Body of pancreas (tissue), 4 donors: ENCODE measurements around the gene TBX18. TPM values are rescaled to one million over a fixed set of nuclear protein-coding genes. Genes with fewer than 3 reads are reported as not detected.

Source experiments
- ATAC-seq: fragments of 150-250 bp; one replicate; pipeline ENCODE4 v1.9.1; 2016
- DNase-seq, 4 donors: peaks; one replicate each; pipeline ENCODE4 v3.0.0-alpha.2; 2019
- H3K27ac ChIP-seq, 4 donors: fragments of 200-600 bp; sonication (generic); 1 replicate in 3 of 4; 2 replicates in 1 of 4; pipeline versions ENCODE4 v1.5.1 to v1.6.1; 2016 to 2019; ENCODE audit warnings: mild to moderate bottlenecking in 1 of 4, mixed read lengths in 1 of 4, moderate library complexity in 1 of 4
- H3K27me3 ChIP-seq, 2 donors: fragments of 200-600 bp; sonication (generic); one replicate each; pipeline ENCODE4 v1.6.0; 2016; ENCODE audit warnings: mild to moderate bottlenecking in 1 of 2
- H3K36me3 ChIP-seq, 2 donors: fragments of 200-600 bp; sonication (generic); replicated peaks in 1 of 2; 2 replicates each; pipeline ENCODE4 v1.5.1; 2016; ENCODE audit warnings: low read depth in 2 of 2; ENCODE audit not compliant: insufficient read depth in 1 of 2
- H3K4me1 ChIP-seq: fragments of 200-600 bp; sonication (generic); one replicate; pipeline ENCODE4 v1.6.0; 2016
- H3K4me3 ChIP-seq, 2 donors: fragments of 200-600 bp; sonication (generic); 1 replicate in 1 of 2; 2 replicates in 1 of 2; pipeline ENCODE4 v1.5.1; 2016 to 2019
- H3K9me3 ChIP-seq, 3 donors: fragments of 200-600 bp; sonication (generic); 1 replicate in 2 of 3; 2 replicates in 1 of 3; pipeline ENCODE4 v1.5.1; 2016
- POLR2A ChIP-seq, 3 donors: fragments of 450-650 bp; IDR thresholded peaks; one replicate each; pipeline ENCODE4 v1.6.1; 2016; ENCODE audit warnings: antibody characterized with exemption in 3 of 3, mild to moderate bottlenecking in 2 of 3
- WGBS, 2 donors: methylation state at CpG; one replicate each; pipeline ENCODE4 v1.1.5; 2017; 5-methylcytosine and 5-hydroxymethylcytosine counted together
- intact Hi-C: fragments of 100-400 bp; cut with DNase I; formaldehyde crosslinking; loops from one replicate; pipeline ENCODE4 v1.15.1; 2023
- total RNA-seq, 2 donors: library from RNA; depleted of rRNA; stranded (reverse); fragments of >200 nt; gene quantifications; one replicate each; pipeline ENCODE4 v1.1.0, GENCODE V29; 2016
- TF ChIP-seq, protein P1 (sequence below), 7 experiments: fragments of 450-650 bp in 4 of 7; fragments of 200-600 bp in 3 of 7; sonication (generic) in 3 of 7; IDR thresholded peaks; one replicate each; pipeline ENCODE4 v1.5.1; 2016 to 2019; ENCODE audit warnings: antibody characterized with exemption in 7 of 7

The TBX18 gene
- total RNA-seq, 2 donors from 2014 or later, result 0.52 to 2.0 TPM

DNA sequence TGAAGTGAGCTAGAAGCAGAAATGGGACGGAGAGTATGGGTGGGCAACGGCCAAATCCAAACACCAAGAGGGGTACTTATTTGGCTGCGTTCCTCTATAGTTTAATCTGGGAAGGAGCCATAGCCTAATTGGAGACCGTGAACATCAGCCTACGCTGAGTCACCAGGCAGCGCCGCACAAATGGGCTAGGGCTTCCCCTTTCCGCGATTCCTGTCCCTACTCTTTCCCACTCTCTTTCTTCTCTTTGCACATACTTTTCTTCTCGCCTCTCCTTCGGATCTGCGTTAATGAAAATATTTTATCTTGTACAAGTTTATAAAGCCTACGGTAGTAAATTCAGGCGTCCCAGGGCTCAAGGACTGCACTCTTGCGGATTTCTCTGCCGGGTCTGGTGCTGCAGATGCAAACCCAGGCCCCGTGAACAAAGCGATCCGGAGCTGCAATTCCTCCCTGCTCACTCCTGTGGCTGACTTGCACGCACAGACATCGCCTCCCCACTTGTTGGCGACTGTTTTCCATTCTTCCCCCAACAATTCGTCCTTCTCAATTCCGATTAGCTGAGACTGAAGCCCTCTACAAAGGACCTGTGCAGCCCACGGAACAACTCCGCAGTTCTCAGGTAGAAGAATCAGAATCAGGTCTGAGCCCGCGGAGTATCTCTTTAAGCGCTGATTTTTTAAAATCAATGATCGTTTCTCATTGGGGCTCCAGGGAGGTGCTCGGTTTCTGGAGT, 4.2 kb upstream of the TBX18 start:
- ATAC-seq, result no peak
- Histone ChIP-seq H3K27me3 (peaks cover 0 to 76% of the 10 kb centered on the region in 2 donors), H3K4me1 (peaks cover 19% of the 10 kb centered on the region), H3K36me3 (no peaks in the 10 kb centered on the region), H3K27ac (no peak overlapping the region), H3K4me3 (no peak overlapping the region), H3K9me3 (no peaks in the 10 kb centered on the region)
- intact Hi-C loops, result no loop called here
- WGBS, 2 donors, result 5 to 9% methylated on average over 31 of the region's 31 CpGs
- no peak for TF ChIP-seq POLR2A (IDR thresholded peaks at IDR 0.05)
- no peak for DNase-seq

DNA sequence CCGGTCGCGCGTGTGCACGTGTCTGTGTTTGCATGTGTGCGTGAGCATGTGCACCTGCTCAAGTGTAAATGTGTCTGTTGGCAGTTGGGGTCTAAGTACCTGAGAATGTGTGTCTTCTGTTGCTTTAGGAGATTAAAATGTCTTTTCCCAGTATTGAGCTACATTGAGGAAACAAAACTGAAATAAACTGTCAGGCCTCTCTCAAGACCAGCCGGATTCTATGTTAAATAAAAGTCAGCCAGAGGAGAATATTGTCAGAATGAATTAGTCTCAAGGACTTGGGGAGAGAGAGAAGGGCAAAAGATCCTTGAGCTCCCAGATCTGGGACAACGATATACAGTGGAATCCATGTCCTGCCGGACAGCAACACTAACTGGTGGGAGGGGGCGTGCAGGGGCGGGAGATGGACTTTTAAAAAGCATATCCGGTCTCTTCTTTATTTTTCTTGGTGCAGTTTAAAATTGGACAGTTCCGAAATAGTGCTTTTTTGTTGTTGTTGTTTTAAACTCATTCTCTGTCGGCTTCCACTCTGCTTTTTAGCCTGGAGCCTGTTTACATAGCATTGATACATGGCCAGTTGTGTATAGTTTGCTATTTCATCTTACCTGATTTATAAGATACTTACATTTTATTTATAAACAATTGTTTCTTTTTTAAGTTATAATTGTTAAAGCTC, 3.3 kb upstream of the TBX18 start:
- WGBS, 2 donors, result 8 to 15% methylated on average over 14 of the region's 14 CpGs
- Histone ChIP-seq H3K4me1 (peaks cover 21% of the 10 kb centered on the region), H3K9me3 (no peaks in the 10 kb centered on the region), H3K27me3 (peaks cover 0 to 71% of the 10 kb centered on the region in 2 donors), H3K27ac (no peak overlapping the region), H3K36me3 (no peaks in the 10 kb centered on the region), H3K4me3 (no peak overlapping the region)
- DNase-seq, result no peak
- ATAC-seq, result no peak
- TF ChIP-seq, protein P1, sequence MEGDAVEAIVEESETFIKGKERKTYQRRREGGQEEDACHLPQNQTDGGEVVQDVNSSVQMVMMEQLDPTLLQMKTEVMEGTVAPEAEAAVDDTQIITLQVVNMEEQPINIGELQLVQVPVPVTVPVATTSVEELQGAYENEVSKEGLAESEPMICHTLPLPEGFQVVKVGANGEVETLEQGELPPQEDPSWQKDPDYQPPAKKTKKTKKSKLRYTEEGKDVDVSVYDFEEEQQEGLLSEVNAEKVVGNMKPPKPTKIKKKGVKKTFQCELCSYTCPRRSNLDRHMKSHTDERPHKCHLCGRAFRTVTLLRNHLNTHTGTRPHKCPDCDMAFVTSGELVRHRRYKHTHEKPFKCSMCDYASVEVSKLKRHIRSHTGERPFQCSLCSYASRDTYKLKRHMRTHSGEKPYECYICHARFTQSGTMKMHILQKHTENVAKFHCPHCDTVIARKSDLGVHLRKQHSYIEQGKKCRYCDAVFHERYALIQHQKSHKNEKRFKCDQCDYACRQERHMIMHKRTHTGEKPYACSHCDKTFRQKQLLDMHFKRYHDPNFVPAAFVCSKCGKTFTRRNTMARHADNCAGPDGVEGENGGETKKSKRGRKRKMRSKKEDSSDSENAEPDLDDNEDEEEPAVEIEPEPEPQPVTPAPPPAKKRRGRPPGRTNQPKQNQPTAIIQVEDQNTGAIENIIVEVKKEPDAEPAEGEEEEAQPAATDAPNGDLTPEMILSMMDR (IDR thresholded peaks at IDR 0.05), result no peak
- TF ChIP-seq POLR2A (IDR thresholded peaks at IDR 0.05), result no peak
- intact Hi-C loops, result no loop called here

DNA sequence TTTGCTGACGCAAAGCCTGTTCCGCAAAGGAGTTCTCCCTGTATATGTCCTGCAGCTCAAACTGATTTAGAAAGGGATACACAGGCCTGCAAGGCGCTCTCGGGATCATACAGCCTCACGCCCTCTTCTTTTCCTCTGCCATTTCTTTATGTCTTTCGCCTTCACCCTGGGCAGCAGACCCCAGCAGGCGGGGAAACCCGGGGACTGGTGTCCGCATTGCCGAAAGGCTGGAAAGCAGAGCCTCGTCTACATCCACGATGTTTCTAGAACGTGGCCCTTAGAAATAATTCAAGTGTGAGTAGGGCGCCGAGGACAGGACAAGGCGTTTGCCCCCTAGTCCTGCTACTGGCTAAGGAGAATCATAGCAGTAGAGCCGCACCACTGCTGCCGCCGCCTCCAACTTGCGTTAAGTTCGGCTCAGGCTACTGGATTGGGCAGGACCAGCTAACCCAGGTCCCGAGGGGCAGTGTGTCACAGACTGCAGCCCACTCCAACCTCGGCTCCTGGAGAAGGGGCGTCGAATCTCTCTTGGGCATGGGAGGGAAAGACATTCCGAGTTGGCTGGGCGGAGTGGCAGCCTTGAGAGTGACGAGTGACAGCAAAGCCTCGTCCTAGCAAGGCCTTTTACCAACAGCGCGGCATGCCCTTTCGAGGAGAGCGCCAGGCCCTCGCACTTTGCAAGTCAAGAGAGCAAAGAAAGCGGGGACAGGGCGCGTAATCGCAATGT, 2.6 kb upstream of the TBX18 start:
- TF ChIP-seq, protein P1 (IDR thresholded peaks at IDR 0.05), result no peak
- TF ChIP-seq POLR2A (IDR thresholded peaks at IDR 0.05), result no peak
- DNase-seq (no peak), ATAC-seq (no peak)
- WGBS, 2 donors, result 11 to 13% methylated on average over 34 to 38 of the region's 38 CpGs
- intact Hi-C loops, result no loop called here
- Histone ChIP-seq H3K4me1 (peaks cover 21% of the 10 kb centered on the region), H3K27ac (no peak overlapping the region), H3K4me3 (no peak overlapping the region), H3K36me3 (no peaks in the 10 kb centered on the region), H3K27me3 (peaks cover 0 to 70% of the 10 kb centered on the region in 2 donors), H3K9me3 (no peaks in the 10 kb centered on the region)

DNA sequence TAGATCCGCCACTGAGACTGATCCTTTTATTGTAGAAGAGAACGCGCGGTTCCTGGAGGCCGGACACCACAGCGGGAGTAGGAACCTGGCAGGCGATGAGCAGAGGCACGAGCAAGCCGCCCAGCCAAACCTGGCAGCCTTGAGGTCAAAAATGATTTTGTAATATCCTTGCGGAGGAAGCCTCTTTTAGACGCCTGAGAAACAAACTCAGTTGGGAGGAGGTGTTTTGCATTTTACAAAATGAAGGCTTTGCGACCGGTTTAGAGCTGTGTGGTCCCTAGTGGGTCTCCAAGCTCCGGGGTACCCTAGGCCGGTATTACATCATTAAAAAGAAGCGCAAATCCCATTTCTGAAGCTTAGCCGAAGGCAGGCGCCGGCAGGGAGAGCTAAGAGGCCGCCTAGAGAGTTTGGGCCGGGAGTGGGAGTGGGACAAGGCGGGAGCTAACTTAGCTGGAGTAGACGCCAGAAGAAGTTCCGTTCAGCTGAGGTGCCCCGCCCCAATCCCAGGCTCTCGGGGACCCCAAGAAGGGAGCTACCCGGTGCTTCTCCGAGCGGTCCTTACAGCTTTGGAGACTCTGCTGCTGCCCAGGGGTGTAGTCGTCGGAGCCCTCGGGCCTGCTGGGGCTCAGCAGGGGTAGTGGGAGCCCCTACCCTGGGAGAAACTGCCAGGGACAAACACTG, 1.9 kb upstream of the TBX18 start:
- intact Hi-C loops, result no loop called here
- TF ChIP-seq, protein P1 (IDR thresholded peaks at IDR 0.05), result no peak
- TF ChIP-seq POLR2A (IDR thresholded peaks at IDR 0.05), result no peak
- Histone ChIP-seq H3K27me3 (peaks cover 0 to 69% of the 10 kb centered on the region in 2 donors), H3K36me3 (no peaks in the 10 kb centered on the region), H3K4me3 (no peak overlapping the region), H3K9me3 (no peaks in the 10 kb centered on the region), H3K4me1 (peaks cover 21% of the 10 kb centered on the region), H3K27ac (no peak overlapping the region)
- DNase-seq (no peak), ATAC-seq (no peak)
- WGBS, 2 donors, result 5 to 7% methylated on average over 31 to 32 of the region's 32 CpGs
